Heart left ventricle (tissue), 16 donors: ENCODE results near the gene CYBRD1. TPM values are rescaled to one million over a fixed set of nuclear protein-coding genes. Genes with fewer than 3 reads are reported as not detected.

Source experiments
- ATAC-seq, 4 donors: fragments of 200-7000 bp; cut with Tn5 transposase; one replicate each; pipeline ENCODE4 v1.9.1; 2020 to 2022; ENCODE audit warnings: moderate library complexity in 4 of 4, mild to moderate bottlenecking in 3 of 4, moderate number of reproducible peaks in 1 of 4
- DNase-seq, 5 donors: peaks; one replicate each; pipeline ENCODE4 v3.0.0-alpha.2; 2020
- H3K27ac ChIP-seq, 12 donors: fragments of 200-600 bp; sonication (generic) in 4 of 12; one replicate each; pipeline versions ENCODE4 v1.5.0 to v1.8.0; 2016 to 2022; ENCODE audit warnings: mild to moderate bottlenecking in 2 of 12
- H3K27me3 ChIP-seq, 9 donors: fragments of 200-600 bp; sonication (generic) in 2 of 9; one replicate each; pipeline versions ENCODE4 v1.5.1 to v1.8.0; 2016 to 2022; ENCODE audit warnings: mild to moderate bottlenecking in 3 of 9
- H3K36me3 ChIP-seq, 9 donors: fragments of 200-600 bp; sonication (generic) in 2 of 9; one replicate each; pipeline versions ENCODE4 v1.5.0 to v1.8.0; 2018 to 2022; ENCODE audit warnings: mild to moderate bottlenecking in 2 of 9
- H3K4me1 ChIP-seq, 12 donors: fragments of 200-600 bp; sonication (generic) in 4 of 12; one replicate each; pipeline versions ENCODE4 v1.5.0 to v1.8.0; 2016 to 2022; ENCODE audit warnings: mild to moderate bottlenecking in 3 of 12
- H3K4me3 ChIP-seq, 12 donors: fragments of 200-600 bp; sonication (generic) in 4 of 12; one replicate each; pipeline versions ENCODE4 v1.5.0 to v1.8.0; 2017 to 2022; ENCODE audit warnings: mild to moderate bottlenecking in 9 of 12, moderate library complexity in 4 of 12
- H3K9me3 ChIP-seq, 12 donors: fragments of 200-600 bp; sonication (generic) in 4 of 12; one replicate each; pipeline versions ENCODE4 v1.5.0 to v1.8.0; 2016 to 2022; ENCODE audit warnings: mild to moderate bottlenecking in 1 of 12
- POLR2A ChIP-seq, 2 donors: fragments of 450-650 bp; IDR thresholded peaks; one replicate each; pipeline ENCODE4 v1.6.1; 2017; ENCODE audit warnings: antibody characterized with exemption in 2 of 2, mild to moderate bottlenecking in 2 of 2, moderate library complexity in 2 of 2
- WGBS, 4 donors: extraction: QIAGEN DNeasy Blood & Tissue Kit in 2 of 4; methylation state at CpG; one replicate each; pipeline versions ENCODE4 v1.1.5 to v1.1.7; 2013 to 2018; 5-methylcytosine and 5-hydroxymethylcytosine counted together
- intact Hi-C, 10 donors: fragments of 100-400 bp; cut with DNase I; formaldehyde crosslinking; loops; one replicate each; pipeline versions ENCODE4 v1.11.1 to v1.14.2; 2022
- polyA plus RNA-seq, 2 donors: library from polyadenylated mRNA; stranded (reverse); fragments of 200-250 nt; gene quantifications; one replicate each; pipeline ENCODE4 v1.2.3, GENCODE V29; 2013
- total RNA-seq, 9 donors: library from RNA; depleted of rRNA in 2 of 9; stranded (reverse); fragments of >200 nt in 2 of 9; fragmentation: NEBNext Ultra II Directional in 3 of 9; extraction: Animal tissue kit (Norgen Biotek cat#: 25700) in 3 of 9; gene quantifications; one replicate each; pipeline versions ENCODE4 v1.1.0 to v1.2.4, GENCODE V29; 2016 to 2023
- TF ChIP-seq, protein P1 (sequence below), 12 donors: fragments of 200-600 bp; sonication (generic) in 4 of 12; IDR thresholded peaks; one replicate each; pipeline versions ENCODE4 v1.5.0 to v1.8.0; 2018 to 2022; ENCODE audit warnings: antibody characterized with exemption in 12 of 12, mild to moderate bottlenecking in 5 of 12
- donor health status: ischemic (EF 13 %, LVEDD 7.1; RV severe dilation, severe dysfunction).
- donor health status: healthy with polysubstance abuse.
- donor health status: DM: no; HTN: yes; CAD: no.
- donor health status: DM: no; HTN: no; CAD: no.
- donor health status: ischemic (EF 25% LVEDD 6.9; RV normal size, moderate dysfunction).
- donor health status: ischemic (EF 25% LVEDD 5.7; RV mildly dilated, moderate dysfunction).
- donor health status: healthy.
- donor health status: DM: yes; HTN: yes; CAD: no.
- donor health status: ischemic (EF 35%, LVEDD 5.7; RV mildly dilated, moderate dysfunction).
- donor health status: nonischemic (EF 11% LVEDD 7.7; RV severe dilation, severe dysfunction).
- donor health status: DM: yes; HTN: yes; CAD: no.
- donor health status: PGD.
- donor health status: ischemic (EF 29% LVEDD 5.4; RV normal size, mild dysfunction).
- donor health status: nonischemic (EF 23%, LVEDD 6.1; RV moderate dilation, normal function).

The CYBRD1 gene
- total and polyA plus RNA-seq, 11 donors = 19.3 to 138 (median 47.9) TPM

GRCh38 chr2:171514908-171515582 lies 7.2 kb upstream of the CYBRD1 start:
- Histone ChIP-seq H3K4me3 (no peak overlapping the region), H3K36me3 (no peaks in the 10 kb centered on the region), H3K4me1 (peaks cover 0 to 8% (median 0%) of the 10 kb centered on the region in 12 donors), H3K27ac (no peak overlapping the region), H3K27me3 (no peaks in the 10 kb centered on the region), H3K9me3 (no peaks in the 10 kb centered on the region)
- no peak for TF ChIP-seq POLR2A (IDR thresholded peaks at IDR 0.05)
- TF ChIP-seq, protein P1, sequence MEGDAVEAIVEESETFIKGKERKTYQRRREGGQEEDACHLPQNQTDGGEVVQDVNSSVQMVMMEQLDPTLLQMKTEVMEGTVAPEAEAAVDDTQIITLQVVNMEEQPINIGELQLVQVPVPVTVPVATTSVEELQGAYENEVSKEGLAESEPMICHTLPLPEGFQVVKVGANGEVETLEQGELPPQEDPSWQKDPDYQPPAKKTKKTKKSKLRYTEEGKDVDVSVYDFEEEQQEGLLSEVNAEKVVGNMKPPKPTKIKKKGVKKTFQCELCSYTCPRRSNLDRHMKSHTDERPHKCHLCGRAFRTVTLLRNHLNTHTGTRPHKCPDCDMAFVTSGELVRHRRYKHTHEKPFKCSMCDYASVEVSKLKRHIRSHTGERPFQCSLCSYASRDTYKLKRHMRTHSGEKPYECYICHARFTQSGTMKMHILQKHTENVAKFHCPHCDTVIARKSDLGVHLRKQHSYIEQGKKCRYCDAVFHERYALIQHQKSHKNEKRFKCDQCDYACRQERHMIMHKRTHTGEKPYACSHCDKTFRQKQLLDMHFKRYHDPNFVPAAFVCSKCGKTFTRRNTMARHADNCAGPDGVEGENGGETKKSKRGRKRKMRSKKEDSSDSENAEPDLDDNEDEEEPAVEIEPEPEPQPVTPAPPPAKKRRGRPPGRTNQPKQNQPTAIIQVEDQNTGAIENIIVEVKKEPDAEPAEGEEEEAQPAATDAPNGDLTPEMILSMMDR (IDR thresholded peaks at IDR 0.05) = no peak
- ATAC-seq (no peak), DNase-seq (no peak)
- intact Hi-C loops = no loop called here
- WGBS, 4 donors = 89 to 91% (median 90%) methylated on average over 3 of the region's 3 CpGs

DNA sequence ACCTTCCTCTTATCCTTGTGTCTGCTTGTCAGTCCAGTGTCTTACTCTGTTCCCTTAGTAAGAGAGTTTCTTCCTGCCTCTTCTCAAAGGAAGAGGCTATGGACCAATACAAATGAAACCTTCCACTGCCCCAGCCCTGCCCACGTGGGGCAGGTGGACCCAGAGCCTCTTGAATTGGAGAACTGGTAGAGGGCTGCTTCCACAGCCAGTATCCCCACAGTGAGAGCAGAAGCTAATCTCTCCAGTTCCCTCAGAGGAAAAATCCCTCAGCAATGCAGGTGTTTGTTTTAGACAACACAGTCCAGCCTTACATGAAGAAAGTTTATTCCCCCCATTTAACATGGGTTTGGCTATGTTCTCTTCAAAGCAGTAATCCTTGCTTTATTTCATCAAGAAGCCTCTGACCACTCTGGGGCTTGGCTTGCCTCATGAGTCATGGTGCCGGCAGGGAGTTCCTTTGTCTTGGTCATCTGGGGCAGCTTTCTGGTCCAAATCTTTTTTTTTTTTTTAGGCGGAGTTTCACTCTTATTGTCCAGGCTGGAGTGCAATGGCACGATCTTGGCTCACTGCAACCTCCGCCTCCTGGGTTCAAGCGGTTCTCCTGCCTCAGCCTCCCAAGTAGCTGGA lies 6.5 kb upstream of the CYBRD1 start:
- H3K27me3 ChIP-seq = no peaks in the 10 kb centered on the region
- no peaks in the 10 kb centered on the region for H3K36me3 ChIP-seq
- peaks cover 0 to 15% (median 0%) of the 10 kb centered on the region in 12 donors for H3K4me1 ChIP-seq
- no peak for TF ChIP-seq POLR2A (IDR thresholded peaks at IDR 0.05)
- TF ChIP-seq, protein P1 (IDR thresholded peaks at IDR 0.05) = no peak
- no peak overlapping the region for H3K4me3 ChIP-seq
- H3K27ac ChIP-seq = no peak overlapping the region
- intact Hi-C loops = no loop called here
- H3K9me3 ChIP-seq = no peaks in the 10 kb centered on the region
- no peak for DNase-seq
- WGBS, 4 donors = 75 to 83% (median 76%) methylated on average over 6 of the region's 6 CpGs
- no peak for ATAC-seq

GRCh38 chr2:171516793-171517192 lies 5.5 kb upstream of the CYBRD1 start:
- no peaks in the 10 kb centered on the region for H3K36me3 ChIP-seq
- TF ChIP-seq, protein P1 (IDR thresholded peaks at IDR 0.05) = no peak
- TF ChIP-seq POLR2A (IDR thresholded peaks at IDR 0.05) = no peak
- no peak overlapping the region for H3K27ac ChIP-seq
- intact Hi-C loops = no loop called here
- H3K4me3 ChIP-seq = no peak overlapping the region
- no peak for DNase-seq
- 70 to 83% (median 80%) methylated on average over 5 of the region's 5 CpGs for WGBS, 4 donors
- H3K9me3 ChIP-seq = no peaks in the 10 kb centered on the region
- ATAC-seq = peak in 1 of 4 donors; percentile 11
- peaks cover 0 to 25% (median 6%) of the 10 kb centered on the region in 12 donors for H3K4me1 ChIP-seq
- H3K27me3 ChIP-seq = no peaks in the 10 kb centered on the region

DNA sequence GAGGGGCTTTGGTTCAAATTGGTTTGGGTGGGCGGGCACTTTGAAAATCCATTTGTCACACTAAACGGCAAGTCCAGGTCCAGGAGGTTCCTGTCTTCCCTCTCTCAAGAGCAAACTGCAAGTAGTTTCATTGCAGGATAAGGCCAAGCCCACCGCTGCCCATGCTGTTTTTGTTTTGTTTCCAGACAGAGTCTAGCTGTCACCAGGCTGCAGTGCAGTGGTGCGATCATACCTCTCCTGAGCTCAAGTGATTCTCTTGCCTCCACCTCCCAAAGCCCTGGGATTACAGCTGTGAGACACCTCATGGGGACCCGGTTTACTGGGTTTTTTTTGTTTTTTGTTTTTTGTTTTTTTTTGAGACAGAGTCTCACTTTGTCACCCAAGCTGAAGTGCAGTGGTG lies 1.8 kb upstream of the CYBRD1 start:
- H3K27ac ChIP-seq = no peak overlapping the region
- H3K4me3 ChIP-seq = no peak overlapping the region
- intact Hi-C loops = loop anchor here in 6 of 10 donors (5.0 to 10.0 kb wide), 3 partner anchors 86 to 167 kb away; partner anchors contain the start of genes DCAF17 (in 6 of the 6), METTL8 (in 6 of the 6) and DYNC1I2 (in 1 of the 6)
- no peaks in the 10 kb centered on the region for H3K36me3 ChIP-seq
- WGBS, 4 donors = 67 to 80% (median 70%) methylated on average over 5 of the region's 5 CpGs
- TF ChIP-seq, protein P1 (IDR thresholded peaks at IDR 0.05) = no peak
- no peak for TF ChIP-seq POLR2A (IDR thresholded peaks at IDR 0.05)
- ATAC-seq (no peak), DNase-seq (no peak)
- H3K9me3 ChIP-seq = no peaks in the 10 kb centered on the region
- H3K4me1 ChIP-seq = peaks cover 0 to 40% (median 20%) of the 10 kb centered on the region in 12 donors
- no peaks in the 10 kb centered on the region for H3K27me3 ChIP-seq
